GM12892 (cell line): ENCODE results near the gene LBX2.
A peak's percentile ranks its signal among the peaks of the same experiment; 100 is the strongest.

Source experiments
- POLR2A ChIP-seq: IDR thresholded peaks from 2 replicates; pipeline ENCODE4 v1.6.1; 2011; ENCODE audit warnings: low read depth, low read length, control low read depth
- POLR2AphosphoS5 ChIP-seq: IDR thresholded peaks from 2 replicates; pipeline ENCODE4 v1.6.1; 2011; ENCODE audit warnings: low read depth, low read length, control low read depth
- TAF1 ChIP-seq: IDR thresholded peaks from 2 replicates; pipeline ENCODE4 v1.6.1; 2011; ENCODE audit warnings: low read depth, mild to moderate bottlenecking, control low read depth, low read length, borderline replicate concordance

GRCh38 chr2:74502720-74503505, 3.5 kb upstream of the LBX2 start:
- TF ChIP-seq TAF1 = no peak
- peak; percentile 58; the same call in 1 of the 2 replicates for TF ChIP-seq POLR2A
- TF ChIP-seq POLR2AphosphoS5 = no peak
